ENCODE data around the gene PDZD2.

- TF ChIP-seq SUZ12 (IDR thresholded peaks at IDR 0.05; ENCODE audit: extremely low read depth, insufficient read depth, insufficient read length), result no peak
- no peak for TF ChIP-seq YY1 (IDR thresholded peaks at IDR 0.05; ENCODE audit: insufficient read depth, insufficient read length)
Measured at GRCh38 chr5:31630931-31631330, 8.0 kb upstream of the PDZD2 start.

All from NT2/D1 (cell line).